DOHH2 (cell line): ENCODE measurements around the gene MYH6.

Experiments
- EZH2phosphoT487 ChIP-seq: fragments of 200-600 bp; sonication (generic); IDR thresholded peaks from 2 replicates; pipeline ENCODE4 v1.6.1; 2017; ENCODE audit warnings: borderline replicate concordance, mild to moderate bottlenecking, antibody characterized with exemption, low read length, moderate library complexity, mixed read lengths
- TF ChIP-seq, protein P1 (sequence below): fragments of 200-600 bp; sonication (generic); IDR thresholded peaks from one replicate; pipeline ENCODE4 v1.5.1; 2014; ENCODE audit warnings: antibody characterized with exemption, mild to moderate bottlenecking, low read depth, low read length; ENCODE audit not compliant: poor library complexity, severe bottlenecking

DNA sequence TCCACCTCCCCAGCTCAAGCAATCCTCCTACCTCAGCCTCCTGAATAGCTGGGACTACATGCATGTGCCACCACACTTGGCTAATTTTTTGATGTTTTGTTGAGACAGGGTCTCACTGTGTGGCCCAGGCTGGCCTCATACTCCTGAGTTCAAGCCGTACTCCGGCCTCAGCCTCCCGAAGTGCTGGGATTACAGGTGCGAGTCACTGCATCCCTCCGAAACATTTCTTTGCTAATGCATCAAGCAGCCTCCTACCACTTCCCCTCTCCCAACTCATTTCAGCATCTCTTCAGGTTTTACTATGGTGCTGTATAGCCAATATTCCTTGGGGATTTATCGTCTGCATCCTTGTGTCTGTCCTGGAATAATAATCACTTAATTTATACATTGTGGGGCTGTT is 53.1 kb downstream of the MYH6 start:
- TF ChIP-seq, protein P1, sequence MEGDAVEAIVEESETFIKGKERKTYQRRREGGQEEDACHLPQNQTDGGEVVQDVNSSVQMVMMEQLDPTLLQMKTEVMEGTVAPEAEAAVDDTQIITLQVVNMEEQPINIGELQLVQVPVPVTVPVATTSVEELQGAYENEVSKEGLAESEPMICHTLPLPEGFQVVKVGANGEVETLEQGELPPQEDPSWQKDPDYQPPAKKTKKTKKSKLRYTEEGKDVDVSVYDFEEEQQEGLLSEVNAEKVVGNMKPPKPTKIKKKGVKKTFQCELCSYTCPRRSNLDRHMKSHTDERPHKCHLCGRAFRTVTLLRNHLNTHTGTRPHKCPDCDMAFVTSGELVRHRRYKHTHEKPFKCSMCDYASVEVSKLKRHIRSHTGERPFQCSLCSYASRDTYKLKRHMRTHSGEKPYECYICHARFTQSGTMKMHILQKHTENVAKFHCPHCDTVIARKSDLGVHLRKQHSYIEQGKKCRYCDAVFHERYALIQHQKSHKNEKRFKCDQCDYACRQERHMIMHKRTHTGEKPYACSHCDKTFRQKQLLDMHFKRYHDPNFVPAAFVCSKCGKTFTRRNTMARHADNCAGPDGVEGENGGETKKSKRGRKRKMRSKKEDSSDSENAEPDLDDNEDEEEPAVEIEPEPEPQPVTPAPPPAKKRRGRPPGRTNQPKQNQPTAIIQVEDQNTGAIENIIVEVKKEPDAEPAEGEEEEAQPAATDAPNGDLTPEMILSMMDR: no peak
- TF ChIP-seq EZH2phosphoT487: no peak
